HG03565 (cell line): Measurements from ENCODE around the gene WSCD2.

ENCODE experiments used
- ATAC-seq: cut with Tn5 transposase; IDR thresholded peaks from one replicate; pipeline ENCODE4 v1.9.1; 2021; ENCODE audit warnings: mild to moderate bottlenecking, moderate library complexity; ENCODE audit not compliant: unreplicated experiment

Gene WSCD2

DNA sequence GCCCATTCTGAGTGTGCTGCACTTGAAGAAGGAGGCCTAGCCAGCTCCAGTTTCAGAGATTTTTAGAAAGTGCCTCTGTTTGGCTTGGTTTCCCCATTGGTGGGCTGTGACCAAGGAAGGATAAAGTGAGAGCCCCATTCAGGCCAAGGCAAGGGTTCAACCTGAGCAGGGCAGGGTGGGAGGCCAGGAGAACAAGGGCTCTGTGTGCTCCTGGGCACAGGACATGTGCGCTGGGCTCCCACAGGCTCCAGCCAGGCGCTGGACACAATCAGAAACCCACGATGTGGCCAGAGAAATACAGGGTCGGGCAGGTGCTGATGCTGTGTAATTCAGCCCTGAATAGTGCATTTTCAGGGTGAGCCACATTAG is 23.1 kb downstream of the WSCD2 start:
- no peak for ATAC-seq

DNA sequence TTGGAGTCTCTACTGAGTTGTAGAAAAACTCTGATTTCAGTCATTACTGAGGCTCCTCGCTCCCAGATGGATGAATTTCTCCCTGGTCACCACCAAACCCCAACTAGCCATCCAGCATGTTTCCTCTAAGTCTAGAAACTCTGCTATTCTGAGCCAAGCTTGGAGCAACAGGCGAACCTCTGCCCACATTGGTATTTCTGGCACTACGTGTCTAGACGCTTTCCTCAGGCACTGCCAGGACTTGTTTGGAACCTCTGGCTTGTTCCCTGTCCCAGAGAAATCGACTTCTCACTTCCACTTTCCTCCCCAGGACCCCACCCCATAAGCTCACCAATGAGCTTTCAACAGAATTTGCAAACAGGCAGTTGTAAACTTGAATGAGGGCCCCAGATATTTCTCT is 27.6 kb downstream of the WSCD2 start:
- no peak for ATAC-seq

DNA sequence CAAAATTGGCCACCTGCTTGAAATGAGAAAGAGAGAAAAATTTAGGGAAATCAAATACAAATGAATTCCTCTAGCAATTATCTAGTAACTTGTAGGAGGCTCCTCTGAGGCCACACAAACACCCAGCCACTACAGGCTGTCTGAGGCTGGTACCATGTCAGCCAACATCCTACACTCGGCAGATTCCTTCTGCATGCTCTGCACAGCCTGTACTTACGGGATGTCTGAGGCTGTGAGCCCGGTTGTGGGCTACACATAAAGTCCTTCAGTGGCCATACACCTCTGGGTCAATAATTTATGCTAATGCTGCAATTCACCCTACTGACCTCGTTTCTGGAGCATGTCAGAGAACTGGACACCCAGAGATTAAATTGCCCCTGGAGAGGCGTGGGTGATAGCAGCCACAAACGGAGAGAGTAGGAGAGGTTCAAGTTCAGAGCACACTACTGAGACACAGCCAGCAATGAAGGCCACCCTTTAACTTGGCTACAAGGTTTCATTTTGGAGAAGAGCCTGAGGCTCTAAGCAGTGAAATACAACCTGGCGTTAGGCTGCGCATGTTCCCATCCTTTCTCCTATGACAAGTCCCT is 28.9 kb downstream of the WSCD2 start:
- ATAC-seq, result no peak

DNA sequence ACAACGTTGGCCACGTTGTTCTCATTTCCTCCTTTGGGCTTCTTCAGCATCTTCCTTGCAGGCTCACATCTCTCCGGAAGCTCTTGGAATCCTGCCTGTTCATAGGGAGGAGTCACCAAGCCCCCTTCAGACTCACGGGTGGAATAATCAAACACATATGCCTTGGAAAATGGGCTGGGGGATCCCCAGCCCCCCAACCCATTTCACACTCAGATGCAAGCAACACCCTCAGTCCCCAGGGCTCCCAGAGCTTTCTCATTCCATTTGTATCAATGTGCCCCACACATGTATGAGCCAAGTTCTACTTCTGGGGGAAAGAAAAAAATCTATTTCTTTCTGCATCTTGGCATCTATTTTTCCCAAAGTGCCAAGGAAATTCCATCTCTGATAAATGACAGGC is 33.1 kb downstream of the WSCD2 start:
- ATAC-seq, result no peak

DNA sequence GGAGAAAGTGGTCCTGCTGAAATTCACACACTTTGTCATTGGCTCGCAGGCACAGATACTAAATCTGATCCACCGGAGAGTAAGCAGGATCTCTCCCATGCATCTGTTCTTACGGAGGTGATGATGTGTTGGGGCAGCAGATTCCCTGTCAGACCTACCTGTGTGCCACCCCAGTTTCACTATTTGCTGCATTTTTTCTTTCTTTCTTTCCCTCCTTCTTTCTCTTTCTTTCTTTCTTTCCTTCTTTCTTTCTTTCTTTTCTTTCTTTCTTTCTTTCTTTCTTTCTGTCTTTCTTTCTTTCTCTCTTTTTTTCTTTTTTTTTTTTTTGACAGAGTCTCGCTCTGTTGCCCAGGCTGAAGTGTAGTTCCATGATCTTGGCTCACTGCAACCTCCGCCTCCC is 37.4 kb downstream of the WSCD2 start:
- no peak for ATAC-seq

DNA sequence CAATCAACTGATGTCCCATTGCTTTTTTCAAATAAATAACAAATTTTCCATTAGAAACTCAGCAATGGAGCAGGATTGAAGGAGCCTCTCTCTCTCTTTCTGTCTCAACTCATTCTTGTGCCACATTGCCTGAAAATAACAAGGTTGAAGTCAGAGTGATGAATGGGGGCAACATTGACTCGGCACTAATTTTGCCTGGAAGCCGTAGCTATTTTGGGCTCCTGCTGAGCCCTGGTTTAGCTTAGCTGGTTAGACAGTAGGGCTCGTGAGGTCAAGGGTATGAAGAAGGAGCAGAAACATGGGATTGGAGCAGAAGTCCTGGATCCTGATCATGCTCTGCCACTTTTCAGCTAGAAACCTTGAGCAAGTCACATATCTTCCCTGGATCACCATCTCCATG is 38.9 kb downstream of the WSCD2 start:
- no peak for ATAC-seq

DNA sequence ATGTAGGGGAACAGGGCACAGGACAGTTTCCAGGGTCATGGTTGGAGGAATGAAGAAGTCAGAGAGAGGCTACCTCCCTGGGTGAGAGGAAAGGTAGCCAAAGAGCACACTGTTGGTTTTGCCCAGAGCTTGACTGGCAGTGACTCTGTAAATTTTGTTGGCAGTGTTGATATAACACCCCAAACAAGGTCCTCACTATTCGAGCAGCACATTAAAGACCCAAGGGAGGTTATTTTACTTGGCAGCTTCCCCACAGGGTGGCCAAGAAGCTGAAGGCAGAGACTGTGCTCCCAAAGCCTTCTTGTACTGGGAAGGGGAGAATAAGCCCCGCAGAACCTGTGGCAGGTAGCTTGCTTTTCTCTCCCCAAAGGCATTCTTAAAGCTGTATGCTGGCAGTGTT is 40.6 kb downstream of the WSCD2 start:
- no peak for ATAC-seq

DNA sequence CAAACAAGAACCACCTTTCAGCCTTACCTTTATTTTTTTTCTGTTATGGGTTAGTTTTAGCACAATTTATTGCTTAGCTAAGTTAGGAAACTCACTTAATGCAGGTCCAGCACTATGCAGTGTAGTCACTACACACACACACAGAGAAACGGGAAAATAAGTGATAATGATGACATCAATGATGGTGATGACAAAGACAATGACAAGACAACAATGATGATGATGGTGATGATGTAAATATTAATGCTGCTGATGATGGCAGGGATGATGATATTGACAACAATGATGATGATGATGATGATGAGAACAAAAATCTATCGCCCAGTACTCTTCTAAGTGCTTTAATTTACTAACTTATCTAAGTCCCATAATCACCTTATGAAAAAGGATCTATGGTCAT is 41.1 kb downstream of the WSCD2 start:
- ATAC-seq, result no peak

DNA sequence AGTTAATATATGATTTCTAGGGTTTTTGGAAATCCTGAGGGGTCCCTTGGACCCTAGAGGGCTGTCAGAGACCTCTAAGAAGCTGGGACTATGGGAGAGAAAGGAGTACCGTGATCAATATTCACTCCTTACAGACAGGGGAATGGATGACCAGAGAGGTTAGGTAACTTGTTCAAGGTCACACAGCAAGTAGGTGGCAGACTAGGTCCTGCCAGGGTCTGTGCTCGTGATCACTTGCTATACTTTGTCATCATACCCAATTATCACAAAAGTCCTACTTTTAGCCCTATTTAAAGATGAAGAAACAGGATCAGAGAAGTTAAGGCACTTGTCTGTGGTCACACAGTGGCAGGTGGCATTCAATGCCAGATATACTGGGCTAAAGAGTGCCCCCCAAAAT is 42.9 kb downstream of the WSCD2 start:
- ATAC-seq, result no peak

DNA sequence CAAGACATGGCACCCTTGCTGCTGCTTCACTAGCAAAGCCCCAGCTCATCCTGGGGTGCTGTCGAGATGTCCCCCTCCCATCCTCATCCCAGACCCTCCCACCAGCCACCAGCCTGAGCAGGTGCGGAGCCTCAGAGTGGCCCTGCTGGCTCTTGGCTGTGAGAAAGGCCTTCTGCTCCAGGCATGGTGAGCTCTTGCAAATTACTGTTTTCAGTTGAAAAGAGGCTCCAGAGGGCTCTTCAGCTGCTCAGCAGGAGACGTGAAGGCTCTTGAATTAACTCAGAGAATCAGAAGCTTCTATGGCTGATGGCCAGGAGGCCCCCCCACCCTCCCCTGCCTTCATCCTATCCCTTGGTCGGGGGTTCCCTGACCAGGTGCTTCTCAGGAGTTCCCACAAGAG is 44.1 kb downstream of the WSCD2 start:
- no peak for ATAC-seq

DNA sequence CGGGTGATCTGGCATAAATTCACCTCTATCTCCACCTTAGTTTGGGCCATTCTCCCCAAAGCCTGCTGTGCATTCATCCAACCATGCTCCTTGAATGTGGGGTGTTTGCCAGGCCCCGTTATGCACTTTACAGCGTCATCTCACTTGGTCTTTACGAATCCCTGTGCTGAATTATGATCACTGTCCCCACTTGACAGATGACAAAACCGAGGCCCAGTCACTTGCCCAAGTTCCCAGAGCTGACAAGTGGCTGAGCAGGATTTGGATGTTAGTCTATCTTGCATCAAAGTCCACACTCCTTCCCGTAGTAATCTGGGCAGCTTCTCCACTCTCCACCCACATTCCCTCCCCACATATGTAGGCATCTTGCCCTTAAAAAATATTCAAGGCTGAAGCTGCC is 44.8 kb downstream of the WSCD2 start:
- no peak for ATAC-seq

DNA sequence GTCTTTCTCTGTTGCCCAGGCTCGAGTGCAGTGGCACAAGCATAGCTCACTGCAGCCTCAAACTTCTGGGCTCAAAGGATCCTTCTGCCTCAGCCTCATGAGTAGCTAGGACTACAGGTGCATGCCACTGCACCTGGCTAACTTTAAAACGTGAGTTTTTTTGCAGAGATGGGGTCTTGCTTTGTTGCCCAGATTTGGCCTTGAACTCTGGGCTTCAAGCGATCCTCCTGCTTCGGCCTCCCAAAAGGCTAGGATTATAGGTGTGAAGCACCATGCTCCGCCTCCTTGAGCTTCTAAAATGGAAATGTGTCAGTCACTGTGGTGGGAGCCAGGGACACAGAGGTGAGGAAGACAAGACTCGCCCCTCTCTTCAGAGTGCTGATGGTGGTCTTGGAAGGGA is 45.6 kb downstream of the WSCD2 start:
- no peak for ATAC-seq

DNA sequence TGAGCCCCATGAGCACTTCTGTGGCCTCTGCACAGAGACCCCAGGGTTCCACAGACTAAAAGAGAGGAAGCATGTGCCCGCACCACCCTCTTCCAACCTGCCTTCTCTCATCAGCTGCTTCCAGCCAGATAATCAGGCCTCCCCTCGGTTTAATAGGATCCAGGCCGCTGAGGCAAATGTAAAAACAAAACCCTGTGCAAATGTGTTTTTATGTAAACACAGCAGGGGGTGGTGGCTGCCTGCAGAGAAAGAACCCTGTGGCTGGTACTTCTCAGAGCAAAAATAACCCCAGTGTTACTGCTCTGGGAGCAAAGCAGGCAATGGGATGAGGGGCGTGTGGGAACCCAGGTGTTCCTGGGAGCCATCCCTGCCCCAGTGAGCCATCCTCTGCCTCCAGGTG is 46.2 kb downstream of the WSCD2 start:
- ATAC-seq, result no peak

DNA sequence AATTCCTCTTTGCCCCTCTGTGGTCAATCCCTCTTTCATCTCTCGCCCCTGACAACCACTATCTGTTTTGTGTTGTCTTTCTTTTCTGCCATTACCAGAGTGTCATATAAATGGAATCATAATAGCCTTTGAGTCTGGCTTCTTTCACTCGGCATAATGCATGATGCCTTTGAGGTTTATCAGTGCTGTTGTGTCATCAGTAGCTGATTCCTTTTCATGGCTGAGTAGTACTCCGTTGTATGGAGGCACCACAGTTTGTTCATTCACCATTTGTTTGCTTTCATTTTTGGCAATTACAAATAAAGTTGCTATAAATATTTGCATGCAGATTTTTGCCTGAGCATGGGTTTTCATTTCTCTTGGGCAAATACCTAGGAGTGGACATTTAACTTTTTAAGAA is 47.2 kb downstream of the WSCD2 start:
- no peak for ATAC-seq

DNA sequence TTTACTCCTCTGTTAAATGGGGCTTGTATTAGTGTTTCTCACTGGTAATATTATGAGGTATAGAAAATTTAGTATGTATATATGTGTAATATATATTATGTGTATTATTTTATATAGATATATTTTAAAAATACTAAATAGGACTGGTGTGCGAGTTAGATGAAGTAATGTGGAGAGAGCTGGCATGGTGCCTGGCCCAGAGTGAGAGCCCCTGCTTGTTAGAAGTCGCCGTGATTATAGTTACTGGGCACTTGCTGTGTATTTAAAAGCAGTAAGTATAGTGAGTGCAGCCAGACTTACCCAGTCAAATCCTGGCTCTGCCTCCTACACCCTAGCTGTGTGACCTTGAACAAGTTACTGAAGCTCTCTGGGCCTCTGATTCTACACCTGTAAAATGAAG is 48.0 kb downstream of the WSCD2 start:
- no peak for ATAC-seq

DNA sequence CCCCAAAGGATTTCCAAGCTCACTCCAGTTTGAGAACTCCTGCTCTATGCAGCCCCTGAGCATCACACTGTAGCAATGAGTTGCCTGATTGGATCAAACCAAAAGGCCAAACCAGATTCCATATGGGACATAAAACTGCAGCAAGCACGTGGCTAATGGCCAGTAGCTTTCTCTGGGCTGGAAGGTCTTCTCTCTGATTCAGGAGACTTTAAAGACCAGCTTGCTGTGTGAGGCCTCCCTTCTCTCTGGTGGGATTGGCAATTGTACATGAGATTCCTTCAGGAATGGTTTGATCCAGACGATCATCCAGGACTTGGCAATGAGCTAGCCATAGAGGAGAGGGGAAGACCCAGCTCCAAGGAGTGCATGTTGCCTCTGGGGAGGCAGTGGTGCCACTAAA is 50.2 kb downstream of the WSCD2 start:
- no peak for ATAC-seq

DNA sequence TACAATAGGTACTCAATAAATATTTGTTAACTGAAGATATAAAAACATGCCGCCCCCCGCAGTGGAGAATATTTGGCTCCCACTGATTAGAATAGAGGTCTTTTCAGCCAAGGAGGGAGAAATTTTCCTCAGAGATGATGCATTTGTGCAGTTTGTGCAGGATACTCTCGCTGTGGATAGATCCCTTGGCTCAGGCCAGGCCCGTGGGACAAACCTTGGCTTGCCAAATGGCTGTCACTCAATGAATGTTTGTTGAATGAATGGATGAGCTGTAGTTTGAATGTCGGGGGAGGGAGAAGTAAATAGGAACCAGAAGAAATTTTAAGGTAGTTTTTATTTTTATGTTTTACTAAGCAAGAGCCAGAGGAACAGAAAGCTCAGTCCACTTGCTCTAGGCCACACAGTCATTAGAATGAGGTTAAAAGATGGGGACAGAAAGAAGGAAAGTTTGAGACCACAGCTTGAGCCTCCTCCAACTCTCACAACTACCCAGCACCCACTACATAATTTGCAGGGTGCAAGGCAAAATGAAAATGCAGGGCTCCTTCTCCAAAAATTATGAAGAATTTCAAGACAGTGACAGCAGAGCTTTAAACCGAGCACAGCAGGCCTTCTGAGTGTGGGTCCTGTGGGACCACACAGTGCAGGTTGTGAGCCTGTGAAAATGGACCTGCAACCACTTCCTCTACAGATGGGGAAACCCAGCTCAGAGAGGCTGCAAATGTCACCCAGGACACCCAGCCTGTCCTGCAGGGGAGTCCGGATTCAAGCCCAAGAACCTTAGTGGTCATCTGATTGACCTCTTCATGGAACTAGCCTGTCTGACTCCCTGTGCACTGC is 51.4 kb downstream of the WSCD2 start:
- no peak for ATAC-seq

DNA sequence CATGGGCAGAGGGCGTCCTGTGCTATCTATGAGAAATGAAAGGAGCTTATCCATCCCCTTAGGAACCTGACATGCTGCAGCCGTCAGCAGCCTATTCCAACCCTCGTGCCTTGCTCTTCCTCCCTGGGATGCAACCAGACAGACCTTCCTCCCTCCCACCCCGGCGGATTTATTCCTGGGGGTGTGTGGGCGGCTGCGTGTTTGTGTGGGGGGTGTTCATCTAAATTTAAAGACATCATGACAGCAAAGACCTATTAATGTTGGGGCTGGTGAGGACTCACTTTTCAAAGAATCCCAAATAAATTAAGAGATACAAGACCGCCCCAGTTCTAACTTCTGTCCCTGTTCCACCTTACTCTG is 52.0 kb downstream of the WSCD2 start:
- ATAC-seq, result no peak

DNA sequence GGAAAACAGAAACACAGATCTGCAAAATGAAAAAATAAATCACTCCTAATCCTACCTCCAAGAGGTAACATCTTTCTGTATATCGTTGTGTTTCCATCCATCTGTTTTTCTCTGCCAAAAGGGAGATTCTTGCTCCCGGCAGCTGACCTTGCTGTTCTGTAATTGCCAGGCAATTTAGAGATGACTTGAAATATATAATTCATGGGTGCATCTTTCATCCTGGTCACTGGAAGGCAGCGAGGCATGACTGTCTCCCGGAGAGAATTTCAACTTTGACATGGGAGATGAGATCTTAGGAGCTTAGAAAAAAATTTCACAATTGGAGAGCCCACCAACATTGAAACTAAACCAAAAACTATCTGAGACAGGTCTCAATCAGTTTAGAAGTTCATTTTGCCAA is 53.0 kb downstream of the WSCD2 start:
- no peak for ATAC-seq

DNA sequence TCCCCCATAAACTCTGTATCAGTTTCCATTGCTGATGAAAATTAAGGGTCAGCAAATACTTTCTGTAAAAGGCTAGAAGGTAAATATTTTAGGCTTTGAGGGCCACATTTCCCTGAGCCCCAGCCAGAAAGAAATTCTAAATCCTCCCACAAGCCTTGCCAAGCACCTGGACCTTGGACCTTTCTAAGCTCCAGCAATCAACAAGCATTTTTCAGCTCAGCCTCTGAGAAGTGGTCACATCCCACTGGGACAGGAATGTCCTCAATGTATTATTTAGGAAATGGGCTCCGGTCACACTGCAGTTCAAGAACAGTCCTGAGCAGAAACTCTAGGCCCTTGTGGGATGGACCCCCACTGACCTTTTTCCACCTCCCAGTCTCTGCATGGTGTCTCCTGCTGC is 55.9 kb downstream of the WSCD2 start:
- ATAC-seq, result no peak

DNA sequence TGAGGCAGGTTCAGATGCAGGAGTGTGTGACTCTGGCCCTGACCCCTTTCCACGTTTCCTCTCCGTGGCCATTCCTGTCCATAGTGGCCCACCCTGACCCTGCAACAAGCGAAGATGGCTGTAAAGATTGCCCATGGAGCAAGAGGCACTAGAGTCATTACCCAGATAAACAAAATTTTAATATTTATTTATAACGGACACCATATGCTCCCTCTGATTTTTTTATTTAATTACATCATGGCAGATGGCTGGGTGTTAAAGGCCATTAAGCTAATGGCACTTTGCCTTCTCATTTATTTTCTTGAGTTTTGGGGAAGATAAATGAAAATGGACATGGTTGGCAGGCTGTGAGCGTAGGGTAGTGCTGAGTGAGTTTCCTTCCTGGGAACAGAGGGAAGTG is 58.7 kb downstream of the WSCD2 start:
- ATAC-seq, result no peak

DNA sequence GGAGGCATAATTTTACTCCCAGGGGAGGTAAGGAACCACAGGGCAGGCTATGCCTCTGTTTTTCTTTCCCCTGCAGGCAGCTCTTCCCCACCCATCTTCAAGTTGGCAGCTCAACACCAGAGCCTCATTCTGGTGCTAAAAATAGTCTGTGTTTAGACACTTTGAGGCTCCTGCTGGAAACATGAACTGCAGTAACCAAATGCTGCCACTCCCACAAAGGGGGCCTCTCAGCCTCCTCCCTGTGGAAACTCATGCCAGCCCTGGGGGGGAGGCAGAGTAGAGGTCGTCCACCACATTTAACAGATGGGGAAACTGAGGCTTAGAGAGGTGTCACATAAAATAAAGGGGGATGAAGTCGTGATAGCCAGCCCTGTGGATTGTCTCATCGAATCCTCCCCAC is 61.4 kb downstream of the WSCD2 start:
- no peak for ATAC-seq

DNA sequence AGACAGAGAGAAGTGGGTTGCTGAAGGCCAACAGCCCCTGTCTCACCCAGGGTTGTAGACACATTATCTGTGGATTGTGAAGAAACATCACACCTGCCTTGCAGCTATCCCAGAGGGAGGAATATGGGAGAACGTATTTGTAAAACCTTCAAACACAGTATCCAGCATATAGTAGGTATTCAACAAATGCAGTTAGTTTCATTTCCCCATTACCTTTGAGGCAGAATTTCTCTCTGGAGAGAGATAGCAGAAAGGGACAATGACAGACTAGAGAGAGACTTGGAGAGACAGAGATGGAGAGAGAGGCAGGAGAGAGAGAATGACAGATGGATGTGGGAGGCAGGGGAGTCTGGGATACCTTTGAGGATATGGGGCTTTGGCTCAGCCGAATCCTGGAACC is 62.0 kb downstream of the WSCD2 start:
- ATAC-seq, result no peak
